ENCODE data around the gene PPME1.

Gene PPME1

GRCh38 chr11:74232311-74232950, 61.3 kb downstream of the PPME1 start:
- no peak for DNase-seq (ENCODE audit: low spot score)

DNA sequence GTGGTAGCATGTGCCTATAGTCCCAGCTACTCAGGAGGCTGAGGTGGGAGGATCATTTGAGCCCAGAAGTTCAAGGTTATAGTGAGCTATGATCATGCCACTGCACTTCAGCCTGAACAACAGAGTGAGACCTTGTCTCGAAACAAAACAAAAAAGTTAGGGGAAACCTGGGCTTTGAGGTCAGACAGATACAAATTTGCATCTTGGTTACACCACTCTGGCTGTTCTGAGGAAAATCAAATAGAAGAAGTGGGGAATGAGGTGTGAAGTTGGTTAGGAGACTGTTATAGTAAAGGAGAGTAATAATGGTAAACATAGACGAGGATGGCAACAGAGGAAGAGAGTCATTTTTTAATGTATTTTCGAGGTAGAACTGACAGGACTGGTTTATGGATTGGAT, 62.6 kb downstream of the PPME1 start:
- no peak for DNase-seq (ENCODE audit: low spot score)

DNA sequence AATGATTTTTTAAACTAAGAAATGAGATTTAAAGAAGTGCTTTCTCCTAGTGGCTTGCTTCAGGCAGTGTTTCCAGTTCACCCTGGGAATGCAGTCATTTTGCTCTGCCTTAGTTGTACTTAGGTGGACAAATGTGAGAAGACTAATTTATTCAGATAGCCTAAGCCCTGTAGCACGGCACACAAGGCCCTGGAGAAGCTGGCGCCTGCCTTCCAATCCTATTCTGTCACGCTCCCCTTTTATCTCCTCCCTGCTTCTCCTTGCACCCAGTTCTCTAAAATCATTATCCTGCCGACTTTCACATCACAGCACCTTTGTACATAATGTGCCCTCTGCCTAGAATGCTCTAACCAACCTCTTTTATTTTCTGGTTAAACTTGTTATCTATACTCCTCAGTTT, 64.0 kb downstream of the PPME1 start:
- no peak for DNase-seq (ENCODE audit: low spot score)

DNA sequence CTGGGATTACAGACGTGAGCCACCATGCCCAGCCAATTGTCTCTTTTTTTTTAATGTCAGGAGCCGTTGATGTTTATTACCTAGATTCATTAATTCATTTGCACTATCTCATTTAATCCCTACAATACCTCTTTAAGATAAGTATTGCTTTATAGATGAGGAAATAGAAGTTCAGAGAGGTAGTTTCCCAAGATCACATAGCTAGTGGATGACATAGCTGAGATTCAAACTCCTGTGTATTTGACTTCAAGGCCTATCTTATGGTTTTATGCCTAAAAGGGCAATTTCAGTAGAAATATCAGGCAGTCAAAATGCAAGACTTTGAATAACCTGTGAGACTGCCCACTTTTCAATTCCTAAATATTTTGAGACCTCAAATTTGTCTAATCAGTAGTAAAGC, 66.5 kb downstream of the PPME1 start:
- no peak for DNase-seq (ENCODE audit: low spot score)

DNA sequence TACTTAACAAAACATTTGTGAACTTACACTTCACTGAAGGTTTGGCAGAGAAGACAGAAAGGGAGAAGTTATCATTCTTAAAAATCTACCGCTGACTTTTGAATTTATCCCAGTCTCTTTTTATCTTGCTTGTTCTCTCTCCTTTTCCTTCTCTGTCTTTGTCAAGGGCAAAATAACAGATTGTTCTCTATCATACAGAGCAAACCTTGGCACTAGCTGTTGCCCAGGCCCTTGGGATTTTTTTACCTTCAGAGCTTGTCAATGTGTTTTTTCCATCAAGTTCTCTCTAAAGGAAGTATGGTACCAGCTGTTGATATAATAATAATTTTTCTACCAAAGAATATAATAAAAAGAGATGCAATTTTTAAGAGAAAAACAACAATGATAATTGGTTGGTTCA, 67.2 kb downstream of the PPME1 start:
- DNase-seq (ENCODE audit: low spot score) = no peak

DNA sequence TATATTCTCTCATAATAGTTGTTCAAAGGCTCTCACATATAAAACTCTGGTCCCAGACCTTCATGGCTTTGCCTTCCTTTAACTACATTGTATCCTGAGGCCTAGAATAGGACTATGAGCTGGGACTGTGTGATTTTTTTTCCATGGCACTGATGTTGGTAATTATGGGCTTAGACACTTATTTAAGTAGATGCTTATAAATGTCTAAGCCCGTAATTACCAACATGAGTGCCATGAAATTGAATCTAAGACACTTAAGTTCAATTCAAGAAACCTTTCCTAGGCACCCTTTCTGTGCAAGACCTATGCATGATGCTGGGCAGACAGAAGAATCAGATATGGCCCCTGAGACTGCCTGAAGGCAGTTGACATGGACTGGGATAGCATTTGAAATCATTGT, 77.4 kb downstream of the PPME1 start:
- no peak for DNase-seq (ENCODE audit: low spot score)

- DNase-seq (ENCODE audit: low spot score) = no peak
Measured at GRCh38 chr11:74249496-74249895, 78.4 kb downstream of the PPME1 start.

DNA sequence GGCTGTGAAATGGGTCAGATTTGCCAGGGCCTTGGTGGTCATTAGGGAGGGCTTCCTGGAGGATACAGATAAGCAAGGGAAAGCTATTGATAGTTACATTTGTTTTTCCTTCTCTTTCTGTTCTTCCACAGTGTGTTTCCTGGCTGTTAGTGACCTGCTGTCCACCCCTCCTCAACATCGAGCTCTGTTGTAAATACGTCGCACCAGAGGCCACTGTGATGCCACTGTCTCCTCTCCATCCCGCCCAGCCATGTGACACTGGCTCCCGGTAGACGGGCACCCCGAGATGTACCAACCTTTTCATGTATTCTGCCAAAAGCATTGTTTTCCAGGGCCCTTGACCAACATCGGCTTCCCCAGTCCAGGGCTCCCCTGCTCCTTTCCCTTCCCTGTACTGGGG, 82.3 kb downstream of the PPME1 start:
- no peak for DNase-seq (ENCODE audit: low spot score)

DNA sequence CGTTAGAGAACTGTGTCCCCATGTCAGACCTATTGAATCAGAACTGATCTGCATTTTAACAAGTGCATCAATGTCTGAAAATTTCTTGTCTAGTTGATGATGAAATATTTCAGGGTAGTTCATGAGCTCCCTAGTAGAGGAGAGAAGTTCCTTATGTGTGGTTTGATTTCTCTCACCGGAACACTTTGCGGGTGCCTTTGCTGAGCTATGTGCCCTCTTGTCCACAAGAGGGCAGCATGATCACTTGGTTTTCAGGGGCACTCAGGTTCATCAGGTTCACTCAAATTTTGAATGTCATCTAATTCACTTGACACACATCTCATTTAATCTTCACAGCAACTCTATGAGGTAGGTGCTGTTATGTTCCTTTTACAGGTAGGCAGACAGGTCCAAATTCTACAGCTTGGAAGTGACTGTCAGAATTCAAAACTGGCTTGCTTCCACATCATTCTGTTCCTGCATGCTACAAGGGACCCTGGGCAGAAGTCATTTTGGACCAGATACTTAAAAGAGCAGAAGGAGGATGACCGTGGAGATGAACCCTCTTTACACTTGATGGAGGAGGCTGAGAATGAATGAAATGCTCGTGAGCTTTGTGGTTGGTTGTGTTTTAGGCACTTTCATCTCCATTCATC, 84.8 kb downstream of the PPME1 start:
- DNase-seq (ENCODE audit: low spot score) = peak; percentile 48

- DNase-seq (ENCODE audit: low spot score) = no peak
Measured at GRCh38 chr11:74256378-74257133, 85.5 kb downstream of the PPME1 start.

- no peak for DNase-seq (ENCODE audit: low spot score)
Measured at GRCh38 chr11:74257959-74258553, 87.0 kb downstream of the PPME1 start.

GRCh38 chr11:74262725-74263124, 91.6 kb downstream of the PPME1 start:
- DNase-seq (ENCODE audit: low spot score) = no peak

GRCh38 chr11:74265256-74265655, 94.2 kb downstream of the PPME1 start:
- no peak for DNase-seq (ENCODE audit: low spot score)

- DNase-seq (ENCODE audit: low spot score) = no peak
Measured at GRCh38 chr11:74267014-74267413, 95.9 kb downstream of the PPME1 start.

DNA sequence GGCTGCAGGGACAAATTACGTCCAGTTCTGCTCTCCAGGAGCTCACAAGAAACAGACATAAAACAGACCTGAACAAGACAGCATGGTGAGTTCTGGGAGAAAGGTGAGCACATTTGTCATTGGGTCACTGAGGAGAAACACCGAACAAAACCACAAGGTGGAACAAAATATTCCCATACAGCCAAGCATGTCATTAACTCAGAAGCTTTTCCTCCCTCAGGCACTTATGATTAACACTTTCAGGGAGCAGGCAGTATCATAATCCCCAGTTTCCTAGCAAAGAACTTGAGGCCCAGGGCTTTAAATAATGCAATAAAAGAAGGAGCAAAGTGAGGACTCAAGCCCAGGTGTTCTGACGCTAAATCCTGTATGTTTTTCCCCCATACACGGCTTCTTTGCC, 97.4 kb downstream of the PPME1 start:
- DNase-seq (ENCODE audit: low spot score) = no peak

DNA sequence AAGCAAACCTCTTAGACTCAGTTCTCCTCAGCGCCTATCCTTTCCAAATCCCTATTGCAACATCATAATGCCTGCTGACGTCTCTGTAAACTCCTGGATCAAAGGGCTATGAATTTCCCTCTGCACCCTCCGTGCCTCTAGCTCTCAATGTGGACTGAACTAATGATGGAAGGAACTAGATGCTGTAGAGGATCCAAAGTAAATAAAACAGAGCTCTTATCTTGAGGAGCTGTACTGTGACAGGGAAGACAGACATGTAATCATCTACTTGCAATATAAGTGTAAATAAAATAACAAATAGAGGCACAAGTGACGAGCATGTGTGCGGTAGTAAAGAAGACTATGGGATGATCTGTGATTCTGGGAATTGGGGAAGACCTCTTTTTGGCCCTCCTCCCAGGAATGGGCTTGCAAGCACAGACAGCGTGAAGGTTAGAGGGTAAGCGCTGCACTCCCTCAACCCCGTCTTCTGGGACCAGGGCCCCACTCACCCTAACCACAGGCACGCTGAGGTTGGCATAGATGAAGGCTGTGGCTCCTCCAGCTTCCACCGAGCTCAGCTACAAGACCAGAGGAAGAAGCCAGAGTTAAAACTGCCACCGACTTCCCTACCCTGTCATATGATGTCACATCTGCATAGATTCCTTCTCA, 98.2 kb downstream of the PPME1 start:
- no peak for DNase-seq (ENCODE audit: low spot score)

GRCh38 chr11:74272276-74272675, 101.2 kb downstream of the PPME1 start:
- DNase-seq (ENCODE audit: low spot score) = no peak

DNA sequence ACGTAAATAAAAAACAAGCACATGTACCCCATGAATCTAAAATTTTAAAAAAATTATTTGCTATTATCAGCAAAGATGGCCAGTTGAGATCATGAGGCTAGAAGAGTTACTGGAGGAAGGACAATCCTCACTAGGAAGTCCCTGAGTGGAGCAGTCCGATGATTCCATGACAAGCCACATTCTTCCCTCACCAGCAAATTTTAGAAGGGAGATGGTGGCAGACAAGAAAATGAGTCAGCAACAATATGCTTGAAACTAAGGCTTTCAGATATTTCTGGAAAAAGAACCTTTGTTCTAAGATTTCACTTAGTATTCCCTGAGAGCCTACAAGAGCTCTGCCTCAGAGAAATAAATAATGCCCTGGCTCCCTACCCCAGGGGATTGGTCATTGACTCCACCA, 105.5 kb downstream of the PPME1 start:
- DNase-seq (ENCODE audit: low spot score) = no peak

DNA sequence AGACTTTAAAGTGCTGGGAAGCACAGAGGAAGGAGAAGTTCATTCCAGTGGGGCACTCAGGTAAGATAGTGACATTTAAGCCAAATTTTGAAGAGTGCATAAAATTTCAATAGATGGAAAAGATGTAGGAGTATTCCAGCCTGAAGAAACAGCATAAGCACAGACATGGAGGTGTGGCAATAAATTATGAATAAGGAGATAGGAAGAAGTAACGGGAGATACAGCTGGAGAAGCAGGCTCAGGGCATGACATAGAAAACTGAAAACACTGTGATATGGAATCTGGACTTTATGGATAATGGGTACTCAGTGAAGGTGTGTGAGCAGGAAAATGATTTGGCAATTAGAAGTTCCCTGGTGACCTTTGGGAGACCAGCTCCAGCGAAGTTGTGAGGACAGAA, 107.0 kb downstream of the PPME1 start:
- no peak for DNase-seq (ENCODE audit: low spot score)

- DNase-seq (ENCODE audit: low spot score) = peak; percentile 19
Measured at GRCh38 chr11:74278721-74279161, 107.7 kb downstream of the PPME1 start.

DNA sequence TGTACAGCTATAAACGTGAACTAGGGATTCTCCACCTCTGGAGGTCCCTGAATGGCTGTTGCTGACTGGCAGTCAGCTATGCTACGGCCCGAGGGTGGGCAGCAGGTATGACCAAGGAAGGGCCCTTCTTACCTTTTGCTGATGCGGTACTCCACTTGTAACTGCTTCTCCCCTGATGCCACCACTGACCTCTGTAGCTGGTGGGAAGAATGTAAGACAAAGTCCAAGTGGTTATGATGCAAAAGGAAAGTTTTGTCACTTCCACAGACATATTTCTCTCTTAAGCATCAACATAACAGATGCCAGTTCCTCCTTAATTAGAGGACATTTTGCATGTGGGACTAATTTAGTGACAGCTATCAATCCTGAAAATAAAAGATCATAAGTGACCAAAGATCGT, 108.2 kb downstream of the PPME1 start:
- DNase-seq (ENCODE audit: low spot score) = no peak

- DNase-seq (ENCODE audit: low spot score) = no peak
Measured at GRCh38 chr11:74280494-74280893, 109.4 kb downstream of the PPME1 start.

Data from LoVo (cell line).